ENCODE measurements around the gene CCDC167. TPM values are rescaled to one million over a fixed set of nuclear protein-coding genes. Genes with fewer than 3 reads are reported as not detected.

Gene CCDC167
- total and polyA plus RNA-seq, 2 of the 8 experiments (the other 6 are each of a cell fraction or from before 2014, with no cell fraction given) = 11.0 to 26.5 TPM

GRCh38 chr6:37513576-37513975, 13.9 kb upstream of the CCDC167 start:
- peak overlapping the region; percentile 22 for H3K18ac ChIP-seq (ENCODE audit: extremely low read depth, low read length)
- peaks cover 0 to 29% (median 21%) of the 10 kb centered on the region in 4 experiments; a peak in 6 of 7 replicates for H3K27me3 ChIP-seq (replicated peaks in 1 of 4; ENCODE audit: control insufficient read depth in 3 of 4, extremely low read depth in 1 of 4, insufficient read depth in 3 of 4, low read length in 3 of 4)
- POLR2A ChIA-PET (ENCODE audit: partially characterized antibody) = interaction anchor here (1.4 to 2.7 kb wide), 4 partner anchors 22 to 32 kb away, joined by 3 to 10 read pairs (median 6); no protein-coding TSS in a partner anchor
- no peaks in the 10 kb centered on the region for H4K20me1 ChIP-seq (replicated peaks in 1 of 2; ENCODE audit: control insufficient read depth in 1 of 2, insufficient read depth in 2 of 2, low read length in 2 of 2)
- no peak overlapping the region for H2AK5ac ChIP-seq (ENCODE audit: low read depth, low read length)
- no peak overlapping the region for H4K8ac ChIP-seq (ENCODE audit: extremely low read depth, insufficient read depth, low read length)
- H3K79me2 ChIP-seq (ENCODE audit: control insufficient read depth in 1 of 2, insufficient read depth in 2 of 2, low read length in 2 of 2) = no peaks in the 10 kb centered on the region
- no peaks in the 10 kb centered on the region for H3K79me1 ChIP-seq (ENCODE audit: low read depth, low read length)
- no peaks in the 10 kb centered on the region for H3K36me3 ChIP-seq (ENCODE audit: control insufficient read depth in 2 of 4, insufficient read depth in 4 of 4, low read length in 3 of 4)
- H3K27ac ChIP-seq (ENCODE audit: low read depth, low read length) = no peak overlapping the region
- H3K23me2 ChIP-seq (ENCODE audit: low read depth, low read length) = peaks cover 5% of the 10 kb centered on the region
- 0 out of 2 replicates have a peak overlapping the region, but pooled peaks have one; percentile 90 for H2AFZ ChIP-seq (ENCODE audit: low read length)
- DNase-seq (ENCODE audit: low read depth in 1 of 2, low spot score in 2 of 2) = no peak
- H2BK5ac ChIP-seq (ENCODE audit: low read depth, low read length) = no peak overlapping the region
- H4K5ac ChIP-seq (ENCODE audit: insufficient read length, low read depth, low read length) = no peak overlapping the region
- H2BK20ac ChIP-seq (ENCODE audit: low read length) = no peak overlapping the region
- H3K23ac ChIP-seq (ENCODE audit: insufficient read length) = no peak overlapping the region
- H2BK12ac ChIP-seq (ENCODE audit: low read depth, low read length) = peak overlapping the region; percentile 94; the same call in 1 of the 2 replicates
- H4K91ac ChIP-seq (replicated peaks; ENCODE audit: insufficient read length, low read length) = peak overlapping the region; percentile 63
- peak overlapping the region; percentile 68 to 73 for H3K4me2 ChIP-seq (ENCODE audit: insufficient read depth in 1 of 2, low read depth in 2 of 2, low read length in 2 of 2)
- H3K4me3 ChIP-seq (ENCODE audit: extremely low read depth in 1 of 4, insufficient read depth in 2 of 4, low read depth in 3 of 4, low read length in 4 of 4) = peak overlapping the region in 3 of 4 experiments; percentile 4 to 49 (median 10); a peak in 4 of 8 replicates
- FAIRE-seq = no peak
- peaks cover 2 to 48% (median 39%) of the 10 kb centered on the region in 4 experiments for H3K4me1 ChIP-seq (replicated peaks in 1 of 4; ENCODE audit: control insufficient read depth in 3 of 4, insufficient read depth in 4 of 4, low read length in 3 of 4)
- no peaks in the 10 kb centered on the region for H3K9me3 ChIP-seq (ENCODE audit: insufficient read depth in 2 of 2, low read depth in 1 of 2, low read length in 1 of 2)
- H3K4ac ChIP-seq (replicated peaks; ENCODE audit: insufficient read length, low read depth, low read length) = no peak overlapping the region
- WGBS, 2 experiments (ENCODE audit: extremely low coverage in 1 of 2, insufficient coverage in 1 of 2, insufficient read length in 1 of 2, insufficient replicate concordance in 2 of 2, low coverage in 1 of 2, low lambda C conversion rate in 2 of 2, missing lambda C conversion rate in 1 of 2) = 36% methylated on average over 10 of the region's 10 CpGs; no CpG with 5 or more reads in 1 of the 2 experiments
- no peak overlapping the region for H3K9ac ChIP-seq (replicated peaks in 1 of 4; ENCODE audit: extremely low read depth in 1 of 4, low read depth in 3 of 4, low read length in 3 of 4)
- H2BK120ac ChIP-seq (replicated peaks; ENCODE audit: low read depth, low read length) = no peak overlapping the region
- TF ChIP-seq SIN3A (conservative IDR thresholded peaks at IDR 0.05 in 1 of 2, IDR thresholded peaks at IDR 0.05 in 1 of 2; ENCODE audit: low read depth in 1 of 2, low read length in 2 of 2) (0 out of 4 replicates have a peak, but pooled peaks of 1 of the 2 experiments have one; percentile 21), MAFK (IDR thresholded peaks at IDR 0.05; ENCODE audit: low read depth, low read length) (no peak)
- no peak overlapping the region for H3K14ac ChIP-seq (ENCODE audit: insufficient read length)
- CTCF ChIA-PET (ENCODE audit: partially characterized antibody) = interaction anchor here (1.0 to 2.8 kb wide), 6 partner anchors 11 to 52 kb away, joined by 3 to 14 read pairs (median 6); no protein-coding TSS in a partner anchor
- H3K56ac ChIP-seq (replicated peaks; ENCODE audit: insufficient read length, low read depth, low read length) = no peak overlapping the region
- no peak overlapping the region for H2BK15ac ChIP-seq (ENCODE audit: low read length)
